CD4-positive, alpha-beta memory T cell (primary cell): ENCODE data around the gene PLPPR2. TPM values are rescaled to one million over a fixed set of nuclear protein-coding genes. Genes with fewer than 3 reads are reported as not detected.
"Not testable (repeated sequence)": the region's sequence is repeated elsewhere in the genome, so short reads cannot be mapped to it uniquely, and the experiment has no call there.

Experiments
- CTCF ChIA-PET: fragments of 350-600 bp; sonication (Branson Sonifier 250); formaldehyde crosslinking; loops from one replicate; lab custom pipeline; 2021; ENCODE audit warnings: inconsistent platforms; ENCODE audit not compliant: partially characterized antibody; lab: Charles Lee
- POLR2A ChIA-PET: fragments of 350-600 bp; sonication (Branson Sonifier 250); formaldehyde crosslinking; loops from one replicate; lab custom pipeline; 2021; ENCODE audit not compliant: partially characterized antibody; lab: Charles Lee
- DNase-seq, 5 donors: peaks; one replicate each; pipeline versions ENCODE4 v3.0.0 to v3.0.0-alpha.2; 2020 to 2022; ENCODE audit warnings: mixed read lengths in 1 of 5
- H3K27ac ChIP-seq: one replicate; pipeline ENCODE4 v1.7.0; 2013; ENCODE audit warnings: low read depth, low read length
- H3K27me3 ChIP-seq: 2 replicates; pipeline ENCODE4 v1.7.0; 2013; ENCODE audit warnings: mild to moderate bottlenecking, low read length, moderate library complexity; ENCODE audit not compliant: insufficient read depth
- H3K36me3 ChIP-seq: 2 replicates; pipeline ENCODE4 v1.7.0; 2013; ENCODE audit warnings: mild to moderate bottlenecking, low read length, moderate library complexity; ENCODE audit not compliant: insufficient read depth
- H3K4me1 ChIP-seq: 2 replicates; pipeline ENCODE4 v1.7.0; 2013; ENCODE audit warnings: mild to moderate bottlenecking, low read length, moderate library complexity; ENCODE audit not compliant: insufficient read depth
- H3K4me3 ChIP-seq, 2 donors: one replicate each; pipeline ENCODE4 v1.7.0; 2013; ENCODE audit warnings: low read length in 2 of 2, mild to moderate bottlenecking in 1 of 2
- H3K9me3 ChIP-seq, 2 donors: one replicate each; pipeline ENCODE4 v1.7.0; 2013; ENCODE audit warnings: low read length in 2 of 2, control low read depth in 1 of 2; ENCODE audit not compliant: control insufficient read depth in 1 of 2
- H3K27ac Mint-ChIP-seq, 7 donors: one replicate each; pipeline ENCODE4 v1.8.0; 2020 to 2021; ENCODE audit warnings: mixed read lengths in 7 of 7, mild to moderate bottlenecking in 6 of 7, inconsistent platforms in 3 of 7, moderate library complexity in 3 of 7
- H3K27me3 Mint-ChIP-seq, 2 donors: one replicate each; pipeline ENCODE4 v1.8.0; 2020 to 2021; ENCODE audit warnings: mixed read lengths in 2 of 2
- H3K36me3 Mint-ChIP-seq, 2 donors: one replicate each; pipeline ENCODE4 v1.8.0; 2020 to 2021; ENCODE audit warnings: mixed read lengths in 2 of 2, inconsistent platforms in 1 of 2, mild to moderate bottlenecking in 1 of 2
- H3K4me1 Mint-ChIP-seq, 4 donors: one replicate each; pipeline ENCODE4 v1.8.0; 2020 to 2021; ENCODE audit warnings: mixed read lengths in 4 of 4, mild to moderate bottlenecking in 1 of 4
- H3K4me3 Mint-ChIP-seq, 8 donors: one replicate each; pipeline ENCODE4 v1.8.0; 2020 to 2021; ENCODE audit warnings: mixed read lengths in 8 of 8, mild to moderate bottlenecking in 7 of 8, moderate library complexity in 6 of 8, inconsistent platforms in 3 of 8
- H3K9me3 Mint-ChIP-seq, 8 donors: one replicate each; pipeline ENCODE4 v1.8.0; 2020 to 2021; ENCODE audit warnings: mixed read lengths in 8 of 8, mild to moderate bottlenecking in 5 of 8, inconsistent platforms in 3 of 8, moderate library complexity in 1 of 8
- intact Hi-C: fragments of 100-400 bp; cut with micrococcal nuclease; formaldehyde crosslinking; loops from one replicate; pipeline ENCODE4 v1.15.1; 2023
- polyA plus RNA-seq, 2 donors: library from polyadenylated mRNA; unstranded; fragments of 300-500 nt; fragmentation: Illumina TruSeq; gene quantifications; one replicate each; pipeline ENCODE4 v1.2.3, GENCODE V29; 2021
- total RNA-seq, 2 experiments: library from RNA; stranded (reverse); gene quantifications; one replicate each; pipeline ENCODE4 v1.2.3, GENCODE V29; 2021

Gene PLPPR2
- total and polyA plus RNA-seq, 4 experiments from 2014 or later, result 0.16 to 12.2 (median 6.0) TPM

DNA sequence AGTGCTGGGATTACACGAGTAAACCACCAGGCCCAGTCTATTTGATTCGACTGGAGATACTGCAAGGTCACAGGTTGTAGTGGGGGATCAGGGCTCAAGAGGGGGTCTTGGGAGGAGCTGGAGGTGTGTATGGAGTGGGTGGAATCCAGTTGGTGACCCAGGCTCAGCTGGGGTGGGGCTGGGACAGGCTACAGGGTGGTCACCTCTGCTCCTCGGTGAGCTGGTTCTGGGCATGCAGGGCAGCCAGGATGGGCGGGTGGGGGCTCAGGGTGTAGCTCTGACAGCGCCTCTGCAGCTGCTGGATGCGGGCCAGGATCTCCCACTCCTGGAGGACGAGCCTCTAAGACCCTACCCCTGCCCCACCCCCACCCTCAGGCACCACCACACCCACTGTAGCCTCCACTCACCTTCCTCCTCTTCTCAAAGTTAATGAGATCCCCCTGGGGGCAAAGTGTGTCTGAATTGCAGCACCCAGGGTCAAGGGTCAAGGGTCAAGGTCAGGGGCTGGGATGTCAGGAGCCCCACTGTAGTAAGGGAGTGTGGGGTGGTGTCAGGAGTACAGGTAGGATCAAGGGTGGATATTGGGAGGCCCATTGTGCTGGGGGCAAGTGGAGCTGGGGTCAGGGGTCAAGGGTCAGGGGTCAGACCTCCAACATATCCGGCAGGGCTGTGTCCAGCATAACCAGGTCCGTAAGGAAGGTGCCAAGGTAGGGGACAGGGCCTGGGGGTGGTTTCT lies 46.7 kb downstream of the PLPPR2 start:
- H3K27ac ChIP-seq, result no peak overlapping the region
- no peaks in the 10 kb centered on the region for H3K4me1 ChIP-seq
- Mint-ChIP-seq H3K4me3 (no peak overlapping the region), H3K4me1 (peaks cover 0 to 2% (median 0%) of the 10 kb centered on the region in 4 donors), H3K27me3 (peaks cover 8 to 12% of the 10 kb centered on the region in 2 donors), H3K9me3 (no peaks in the 10 kb centered on the region), H3K36me3 (no peaks in the 10 kb centered on the region), H3K27ac (no peak overlapping the region)
- no peak overlapping the region for H3K4me3 ChIP-seq
- ChIA-PET CTCF (interaction anchor here (1.2 kb wide), 1 partner anchor 21 kb away, joined by 3 read pairs; no protein-coding TSS in a partner anchor), POLR2A (no interaction called here)
- no peaks in the 10 kb centered on the region for H3K9me3 ChIP-seq
- no peaks in the 10 kb centered on the region for H3K36me3 ChIP-seq
- no peak for DNase-seq
- no peaks in the 10 kb centered on the region for H3K27me3 ChIP-seq
- intact Hi-C loops, result no loop called here

DNA sequence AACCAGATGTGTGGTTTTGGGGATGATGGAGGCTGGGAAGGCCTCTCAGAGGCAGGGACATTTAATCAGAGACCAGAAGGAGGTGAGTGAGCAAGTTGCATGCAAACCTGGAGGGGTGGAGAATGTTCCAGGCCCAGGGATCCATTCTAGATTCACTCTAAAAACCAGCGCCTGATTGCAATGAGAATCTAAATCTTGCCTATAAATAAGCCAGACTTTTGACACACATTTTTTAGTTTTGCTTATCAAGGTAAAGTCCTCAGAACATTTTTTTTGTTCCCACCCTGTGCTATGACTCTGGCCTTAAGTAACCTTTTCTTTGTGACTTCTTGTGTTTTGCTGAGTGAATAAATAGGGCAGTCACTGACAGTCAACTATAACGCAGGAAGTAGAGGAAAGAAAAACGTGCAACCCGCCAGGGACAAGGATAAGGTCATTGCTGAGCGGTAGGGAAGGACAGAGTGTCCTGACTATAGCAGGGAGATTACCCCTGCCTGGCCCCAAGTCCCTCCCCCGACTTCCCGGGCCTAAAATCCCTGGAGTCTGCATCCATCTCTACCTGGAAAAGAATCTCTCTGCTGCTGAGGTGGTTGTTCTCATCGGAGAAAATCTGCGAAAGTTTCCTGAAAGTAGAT lies 49.5 kb downstream of the PLPPR2 start:
- H3K4me3 ChIP-seq, result no peak overlapping the region
- ChIA-PET POLR2A (no interaction called here), CTCF (interaction anchor here (1.4 to 4.1 kb wide), 2 partner anchors 19 to 24 kb away, joined by 3 to 20 read pairs; no protein-coding TSS in a partner anchor)
- no peaks in the 10 kb centered on the region for H3K36me3 ChIP-seq
- intact Hi-C loops, result no loop called here
- no peaks in the 10 kb centered on the region for H3K36me3 Mint-ChIP-seq
- H3K4me1 ChIP-seq, result no peaks in the 10 kb centered on the region
- DNase-seq, result no peak
- no peak overlapping the region for H3K27ac ChIP-seq
- H3K27me3 Mint-ChIP-seq, result peaks cover 14 to 17% of the 10 kb centered on the region in 2 donors
- H3K9me3 Mint-ChIP-seq, result no peaks in the 10 kb centered on the region
- H3K27me3 ChIP-seq, result no peaks in the 10 kb centered on the region
- H3K9me3 ChIP-seq, result no peaks in the 10 kb centered on the region
- peak overlapping the region in 1 of 7 donors; percentile 83 for H3K27ac Mint-ChIP-seq
- H3K4me1 Mint-ChIP-seq, result no peaks in the 10 kb centered on the region
- H3K4me3 Mint-ChIP-seq, result no peak overlapping the region

DNA sequence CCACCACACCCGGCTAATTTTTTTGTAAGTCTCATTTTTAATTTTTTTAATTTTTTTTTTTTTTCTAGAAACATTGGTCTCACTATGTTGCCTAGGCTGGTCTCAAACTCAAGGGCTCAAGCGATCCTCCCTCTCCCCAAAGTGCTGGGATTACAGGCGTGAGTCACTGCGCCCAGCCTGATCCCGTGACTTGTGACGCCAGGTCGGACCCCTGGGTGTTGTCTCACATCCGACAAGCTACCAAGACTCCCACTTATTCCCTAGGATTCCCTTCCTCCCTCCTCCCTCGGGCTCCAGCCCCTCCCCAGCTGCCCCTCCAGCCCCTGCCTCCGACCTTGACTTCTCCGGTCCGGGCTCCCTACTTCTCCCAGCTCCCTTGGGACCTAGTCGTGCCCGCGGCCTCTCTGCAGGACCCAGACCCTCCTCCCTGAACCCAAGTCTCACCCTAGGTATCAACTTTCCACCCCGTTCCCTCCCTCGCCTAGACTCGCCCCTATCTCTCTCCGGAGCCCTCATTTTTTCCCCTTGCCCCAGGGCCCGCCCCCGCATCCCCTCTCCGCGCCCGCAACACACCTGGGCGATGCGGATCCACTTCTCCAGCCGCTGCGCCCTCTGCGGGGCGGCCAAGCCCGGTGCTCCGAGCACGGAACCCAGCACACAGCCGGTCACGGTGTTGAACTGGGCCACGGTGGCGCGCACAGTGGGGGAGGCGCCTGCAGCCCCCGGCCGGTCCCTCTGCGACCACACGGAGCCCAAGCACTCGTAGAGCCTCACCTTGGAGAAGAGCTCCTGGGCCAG lies 50.8 kb downstream of the PLPPR2 start:
- ChIA-PET POLR2A (no interaction called here), CTCF (interaction anchor here (0.7 to 4.1 kb wide), 4 partner anchors 16 to 139 kb away, joined by 3 to 20 read pairs (median 3); no protein-coding TSS in a partner anchor)
- intact Hi-C loops, result loop anchor here (1.0 kb wide), 1 partner anchor 112 kb away; no protein-coding TSS in a partner anchor
- no peak overlapping the region for H3K4me3 ChIP-seq
- Mint-ChIP-seq H3K9me3 (no peaks in the 10 kb centered on the region), H3K4me1 (no peaks in the 10 kb centered on the region), H3K4me3 (no peak overlapping the region), H3K27ac (no peak overlapping the region), H3K36me3 (no peaks in the 10 kb centered on the region), H3K27me3 (peaks cover 13 to 15% of the 10 kb centered on the region in 2 donors)
- H3K27ac ChIP-seq, result no peak overlapping the region
- no peaks in the 10 kb centered on the region for H3K27me3 ChIP-seq
- DNase-seq, result no peak
- no peaks in the 10 kb centered on the region for H3K9me3 ChIP-seq
- no peaks in the 10 kb centered on the region for H3K4me1 ChIP-seq
- no peaks in the 10 kb centered on the region for H3K36me3 ChIP-seq

DNA sequence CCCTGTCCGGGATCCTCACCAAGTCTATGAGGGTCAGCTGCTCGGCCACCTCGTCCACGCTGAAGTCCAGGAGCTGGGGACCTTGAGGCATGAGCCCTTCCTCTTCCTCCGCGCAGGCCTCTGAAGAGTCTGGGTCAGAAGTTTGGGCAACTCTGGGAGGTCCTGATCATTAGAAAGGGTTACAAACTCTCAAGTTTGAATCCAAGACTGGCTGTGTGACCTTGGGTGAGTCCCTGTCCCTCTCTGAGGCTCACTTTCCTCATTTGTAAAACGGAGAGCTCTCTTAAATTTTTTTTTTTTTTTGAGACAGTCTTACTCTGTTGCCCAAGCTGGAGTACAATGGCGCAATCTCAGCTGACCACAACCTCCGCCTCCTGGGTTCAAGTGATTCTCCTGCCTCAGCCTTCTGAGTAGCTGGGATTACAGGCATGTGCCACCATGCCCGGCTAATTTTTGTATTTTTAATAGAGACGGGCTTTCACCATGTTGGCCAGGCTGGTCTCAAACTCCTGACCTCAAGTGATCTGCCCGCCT lies 51.5 kb downstream of the PLPPR2 start:
- POLR2A ChIA-PET, H3K36me3 ChIP-seq, H3K4me3 Mint-ChIP-seq, H3K27me3 ChIP-seq, H3K9me3 ChIP-seq, H3K4me1 Mint-ChIP-seq, H3K27ac Mint-ChIP-seq, H3K4me1 ChIP-seq, H3K9me3 Mint-ChIP-seq, H3K36me3 Mint-ChIP-seq, H3K4me3 ChIP-seq, DNase-seq, H3K27ac ChIP-seq: not testable (repeated sequence)
- intact Hi-C loops, result loop anchor here (1.0 kb wide), 1 partner anchor 112 kb away; no protein-coding TSS in a partner anchor
- peaks cover 16 to 18% of the 10 kb centered on the region in 2 donors for H3K27me3 Mint-ChIP-seq
- CTCF ChIA-PET, result interaction anchor here (1.4 to 4.1 kb wide), 2 partner anchors 26 to 113 kb away, joined by 4 to 20 read pairs; no protein-coding TSS in a partner anchor

DNA sequence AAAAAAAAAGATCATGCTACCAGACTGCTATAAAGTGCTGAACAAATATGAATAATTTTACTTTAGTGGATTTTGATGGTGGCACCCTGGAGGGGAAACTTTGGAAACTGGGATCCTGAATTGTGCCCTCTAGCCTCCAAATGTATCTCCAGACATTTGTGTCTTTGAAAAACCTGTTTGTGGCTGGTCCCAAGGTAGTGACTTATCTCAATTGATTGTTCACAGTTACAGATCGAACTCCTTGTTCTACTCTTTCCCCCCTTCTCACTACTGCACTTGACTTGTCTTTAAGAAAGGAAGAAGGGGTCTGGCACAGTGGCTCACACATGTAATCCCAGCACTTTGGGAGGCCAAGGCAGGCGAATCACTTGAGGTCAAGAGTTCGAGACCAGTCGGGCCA lies 53.4 kb downstream of the PLPPR2 start:
- no peaks in the 10 kb centered on the region for H3K9me3 ChIP-seq
- Mint-ChIP-seq H3K9me3 (no peaks in the 10 kb centered on the region), H3K4me1 (no peaks in the 10 kb centered on the region), H3K27me3 (peaks cover 16 to 18% of the 10 kb centered on the region in 2 donors), H3K27ac (no peak overlapping the region), H3K36me3 (no peaks in the 10 kb centered on the region), H3K4me3 (no peak overlapping the region)
- H3K36me3 ChIP-seq, result no peaks in the 10 kb centered on the region
- no peak for DNase-seq
- POLR2A ChIA-PET, result no interaction called here
- H3K27me3 ChIP-seq, result no peaks in the 10 kb centered on the region
- CTCF ChIA-PET, result no interaction called here
- H3K4me3 ChIP-seq, result no peak overlapping the region
- no peak overlapping the region for H3K27ac ChIP-seq
- H3K4me1 ChIP-seq, result no peaks in the 10 kb centered on the region
- intact Hi-C loops, result no loop called here

DNA sequence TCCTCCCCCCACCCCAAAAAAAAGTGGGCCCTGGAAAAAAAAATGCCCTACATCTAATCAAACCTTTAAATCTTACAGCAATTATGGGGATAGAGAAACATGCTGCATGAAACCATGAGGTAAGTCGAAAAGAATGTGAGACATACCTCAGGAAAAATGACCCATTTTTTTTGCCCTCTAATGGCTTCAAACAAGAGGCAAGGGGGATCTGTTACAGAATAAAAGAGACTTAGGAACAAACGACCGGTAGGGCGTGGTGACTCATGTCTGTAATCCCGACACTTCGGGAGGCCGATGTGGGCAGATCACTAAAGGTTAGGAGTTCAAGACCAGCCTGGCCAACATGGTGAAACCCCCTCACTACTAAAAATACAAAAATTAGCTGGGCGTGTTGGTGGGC lies 55.5 kb downstream of the PLPPR2 start:
- H3K4me3 Mint-ChIP-seq, result no peak overlapping the region
- H3K36me3 Mint-ChIP-seq, result no peaks in the 10 kb centered on the region
- no peaks in the 10 kb centered on the region for H3K36me3 ChIP-seq
- no peaks in the 10 kb centered on the region for H3K27me3 ChIP-seq
- H3K27me3 Mint-ChIP-seq, result peaks cover 16 to 18% of the 10 kb centered on the region in 2 donors
- H3K27ac ChIP-seq, result no peak overlapping the region
- intact Hi-C loops, result no loop called here
- no peaks in the 10 kb centered on the region for H3K9me3 ChIP-seq
- ChIA-PET POLR2A (no interaction called here), CTCF (interaction anchor here (0.9 to 1.3 kb wide), 2 partner anchors 28 to 30 kb away, joined by 3 read pairs; no protein-coding TSS in a partner anchor)
- H3K4me3 ChIP-seq, result no peak overlapping the region
- H3K9me3 Mint-ChIP-seq, result no peaks in the 10 kb centered on the region
- H3K4me1 Mint-ChIP-seq, result no peaks in the 10 kb centered on the region
- H3K27ac Mint-ChIP-seq, result no peak overlapping the region
- DNase-seq, result no peak
- H3K4me1 ChIP-seq, result no peaks in the 10 kb centered on the region
